PC-3 (cell line): ENCODE data around the gene ARHGAP26. TPM values are rescaled to one million over a fixed set of nuclear protein-coding genes. Genes with fewer than 3 reads are reported as not detected.

Experiments used
- ATAC-seq: fragments of 200-7000 bp; cut with Tn5 transposase; 2 replicates; pipeline ENCODE4 v1.9.1; 2020; ENCODE audit warnings: mild to moderate bottlenecking, moderate library complexity
- BruUV-seq: library from RNA; stranded (reverse); fragments of 400-500 nt; replicated peaks from 2 replicates; lab custom pipeline; 2021; lab: Mats Ljungman, UMichigan
- CTCF ChIA-PET: fragments of 300-600 bp; sonication (Branson Sonifier 250); formaldehyde crosslinking; loops from one replicate; lab custom pipeline; 2022; ENCODE audit warnings: antibody characterized with exemption; lab: Charles Lee
- POLR2A ChIA-PET: fragments of 300-600 bp; sonication (Branson Sonifier 250); formaldehyde crosslinking; loops from one replicate; lab custom pipeline; 2022; ENCODE audit warnings: antibody characterized with exemption; ENCODE audit not compliant: unreplicated experiment; lab: Charles Lee
- DNase-seq: peaks from one replicate; pipeline ENCODE4 v3.0.0-alpha.2; 2015
- H2AFZ ChIP-seq: fragments of 300-600 bp; sonication (generic); 2 replicates; pipeline ENCODE4 v1.6.0; 2016; ENCODE audit warnings: antibody characterized with exemption, low read length
- H3F3A ChIP-seq: fragments of 300-600 bp; sonication (generic); one replicate; pipeline ENCODE4 v1.6.0; 2017; ENCODE audit warnings: antibody characterized with exemption, low read length, control low read depth, mild to moderate bottlenecking; ENCODE audit not compliant: unreplicated experiment
- H3K27ac ChIP-seq: fragments of 300-600 bp; sonication (generic); 2 replicates; pipeline ENCODE4 v1.5.1; 2016; ENCODE audit warnings: mild to moderate bottlenecking, low read length
- H3K27me3 ChIP-seq: fragments of 300-600 bp; sonication (generic); 2 replicates; pipeline ENCODE4 v1.6.1; 2016; ENCODE audit warnings: low read length, mixed read lengths
- H3K36me3 ChIP-seq: fragments of 300-600 bp; sonication (generic); 2 replicates; pipeline ENCODE4 v1.6.1; 2016; ENCODE audit warnings: low read depth, mixed run types, low read length, mixed read lengths
- H3K4me1 ChIP-seq: fragments of 300-600 bp; sonication (generic); 2 replicates; pipeline ENCODE4 v1.5.1; 2016; ENCODE audit warnings: low read length; ENCODE audit not compliant: insufficient read depth
- H3K4me2 ChIP-seq: fragments of 300-600 bp; sonication (generic); 2 replicates; pipeline ENCODE4 v1.6.0; 2016; ENCODE audit warnings: low read length
- H3K4me3 ChIP-seq: fragments of 300-600 bp; sonication (generic); 2 replicates; pipeline ENCODE4 v1.5.1; 2016; ENCODE audit warnings: mild to moderate bottlenecking, low read length, mixed read lengths
- H3K79me2 ChIP-seq: fragments of 300-600 bp; sonication (generic); 2 replicates; pipeline ENCODE4 v1.6.1; 2017; ENCODE audit warnings: low read length, mixed read lengths
- H3K9ac ChIP-seq: fragments of 300-600 bp; sonication (generic); 2 replicates; pipeline ENCODE4 v1.6.0; 2016; ENCODE audit warnings: mild to moderate bottlenecking, low read length
- H3K9me2 ChIP-seq: fragments of 300-600 bp; sonication (generic); replicated peaks from 2 replicates; pipeline ENCODE4 v1.6.1; 2016; ENCODE audit warnings: mixed run types, low read length, mixed read lengths
- H3K9me3 ChIP-seq: fragments of 300-600 bp; sonication (generic); 2 replicates; pipeline ENCODE4 v1.6.1; 2016; ENCODE audit warnings: low read length, mixed read lengths
- H4K20me1 ChIP-seq: fragments of 300-600 bp; sonication (generic); 2 replicates; pipeline ENCODE4 v1.6.1; 2016; ENCODE audit warnings: low read length, mixed read lengths
- EZH2 ChIP-seq: fragments of 300-600 bp; sonication (generic); IDR thresholded peaks from one replicate; pipeline ENCODE4 v1.6.1; 2017; ENCODE audit warnings: antibody characterized with exemption, mild to moderate bottlenecking, low read length; ENCODE audit not compliant: unreplicated experiment
- EZH2phosphoT487 ChIP-seq: fragments of 300-600 bp; sonication (generic); IDR thresholded peaks from 2 replicates; pipeline ENCODE4 v1.6.1; 2018; ENCODE audit warnings: mild to moderate bottlenecking, antibody characterized with exemption, low read length, borderline replicate concordance
- intact Hi-C: fragments of 100-400 bp; cut with micrococcal nuclease; formaldehyde crosslinking; loops from 2 replicates; pipeline ENCODE4 v1.9.0; 2023
- total RNA-seq: library from RNA; depleted of rRNA; stranded (reverse); fragments of >200 nt; gene quantifications from 2 replicates; pipeline ENCODE4 v1.2.3, GENCODE V29; 2014
- TF ChIP-seq, protein P1 (sequence below): fragments of 300-600 bp; sonication (generic); conservative IDR thresholded peaks from 2 replicates; pipeline ENCODE4 v1.5.1; 2017; ENCODE audit warnings: antibody characterized with exemption, low read depth, mild to moderate bottlenecking, low read length

The ARHGAP26 gene
- total RNA-seq, 1 experiment from 2014 or later: 11.7 TPM

DNA sequence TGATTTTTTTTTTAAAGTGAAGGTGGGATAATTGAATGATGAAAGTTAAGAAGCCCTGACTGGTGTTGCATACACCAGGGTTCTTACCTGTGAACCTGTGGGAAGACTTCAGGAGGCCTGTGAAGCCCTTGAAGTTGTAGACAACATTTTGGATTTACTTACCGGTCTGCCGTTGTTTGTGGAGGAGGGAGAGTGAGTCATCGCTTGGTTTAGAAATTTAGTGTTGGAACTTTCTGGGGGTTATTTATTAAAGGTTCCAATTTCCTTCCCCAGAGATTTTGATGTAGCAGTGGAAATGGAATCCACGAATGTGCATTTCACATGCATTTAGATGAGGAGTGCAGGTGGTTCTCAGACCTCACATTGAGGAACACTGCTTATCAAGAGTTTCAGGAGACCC lies 49.6 kb downstream of the ARHGAP26 start:
- Histone ChIP-seq H3K36me3 (no peaks in the 10 kb centered on the region), H3K4me1 (peaks cover 87% of the 10 kb centered on the region), H3K27ac (peak overlapping the region; percentile 97), H3K9ac (peak overlapping the region; percentile 65), H3K9me3 (no peaks in the 10 kb centered on the region), H3K27me3 (no peaks in the 10 kb centered on the region), H3F3A (peaks cover 8% of the 10 kb centered on the region), H2AFZ (no peak overlapping the region), H3K79me2 (peaks cover 53% of the 10 kb centered on the region), H3K4me2 (peak overlapping the region; percentile 79), H3K9me2 (no peaks in the 10 kb centered on the region), H4K20me1 (no peaks in the 10 kb centered on the region), H3K4me3 (peak overlapping the region; percentile 42)
- DNase-seq (peak; percentile 64), ATAC-seq (peak; percentile 12; the same call in 1 of the 2 replicates)
- intact Hi-C loops: loop anchor here (5.0 kb wide), 1 partner anchor 48 kb away; the partner anchor contains the start of gene ARHGAP26
- CTCF ChIA-PET: no interaction called here
- POLR2A ChIA-PET: no interaction called here
- no TSS peak for BruUV-seq
- TF ChIP-seq EZH2: no peak
- TF ChIP-seq, protein P1, sequence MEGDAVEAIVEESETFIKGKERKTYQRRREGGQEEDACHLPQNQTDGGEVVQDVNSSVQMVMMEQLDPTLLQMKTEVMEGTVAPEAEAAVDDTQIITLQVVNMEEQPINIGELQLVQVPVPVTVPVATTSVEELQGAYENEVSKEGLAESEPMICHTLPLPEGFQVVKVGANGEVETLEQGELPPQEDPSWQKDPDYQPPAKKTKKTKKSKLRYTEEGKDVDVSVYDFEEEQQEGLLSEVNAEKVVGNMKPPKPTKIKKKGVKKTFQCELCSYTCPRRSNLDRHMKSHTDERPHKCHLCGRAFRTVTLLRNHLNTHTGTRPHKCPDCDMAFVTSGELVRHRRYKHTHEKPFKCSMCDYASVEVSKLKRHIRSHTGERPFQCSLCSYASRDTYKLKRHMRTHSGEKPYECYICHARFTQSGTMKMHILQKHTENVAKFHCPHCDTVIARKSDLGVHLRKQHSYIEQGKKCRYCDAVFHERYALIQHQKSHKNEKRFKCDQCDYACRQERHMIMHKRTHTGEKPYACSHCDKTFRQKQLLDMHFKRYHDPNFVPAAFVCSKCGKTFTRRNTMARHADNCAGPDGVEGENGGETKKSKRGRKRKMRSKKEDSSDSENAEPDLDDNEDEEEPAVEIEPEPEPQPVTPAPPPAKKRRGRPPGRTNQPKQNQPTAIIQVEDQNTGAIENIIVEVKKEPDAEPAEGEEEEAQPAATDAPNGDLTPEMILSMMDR: no peak
- no peak for TF ChIP-seq EZH2phosphoT487

GRCh38 chr5:142820447-142820846 lies 50.3 kb downstream of the ARHGAP26 start:
- Histone ChIP-seq H3K9me3 (no peaks in the 10 kb centered on the region), H3K79me2 (peaks cover 59% of the 10 kb centered on the region), H4K20me1 (no peaks in the 10 kb centered on the region), H3K4me1 (peaks cover 93% of the 10 kb centered on the region), H2AFZ (no peak overlapping the region), H3K27me3 (no peaks in the 10 kb centered on the region), H3K9ac (peak overlapping the region; percentile 65; the same call in 1 of the 2 replicates), H3F3A (peaks cover 8% of the 10 kb centered on the region), H3K27ac (peak overlapping the region; percentile 97), H3K36me3 (no peaks in the 10 kb centered on the region), H3K9me2 (no peaks in the 10 kb centered on the region), H3K4me3 (no peak overlapping the region), H3K4me2 (peak overlapping the region; percentile 79)
- BruUV-seq: no TSS peak
- CTCF ChIA-PET: no interaction called here
- POLR2A ChIA-PET: no interaction called here
- no peak for DNase-seq
- no peak for TF ChIP-seq EZH2phosphoT487
- TF ChIP-seq, protein P1: no peak
- intact Hi-C loops: loop anchor here (5.0 kb wide), 1 partner anchor 48 kb away; the partner anchor contains the start of gene ARHGAP26
- no peak for ATAC-seq

DNA sequence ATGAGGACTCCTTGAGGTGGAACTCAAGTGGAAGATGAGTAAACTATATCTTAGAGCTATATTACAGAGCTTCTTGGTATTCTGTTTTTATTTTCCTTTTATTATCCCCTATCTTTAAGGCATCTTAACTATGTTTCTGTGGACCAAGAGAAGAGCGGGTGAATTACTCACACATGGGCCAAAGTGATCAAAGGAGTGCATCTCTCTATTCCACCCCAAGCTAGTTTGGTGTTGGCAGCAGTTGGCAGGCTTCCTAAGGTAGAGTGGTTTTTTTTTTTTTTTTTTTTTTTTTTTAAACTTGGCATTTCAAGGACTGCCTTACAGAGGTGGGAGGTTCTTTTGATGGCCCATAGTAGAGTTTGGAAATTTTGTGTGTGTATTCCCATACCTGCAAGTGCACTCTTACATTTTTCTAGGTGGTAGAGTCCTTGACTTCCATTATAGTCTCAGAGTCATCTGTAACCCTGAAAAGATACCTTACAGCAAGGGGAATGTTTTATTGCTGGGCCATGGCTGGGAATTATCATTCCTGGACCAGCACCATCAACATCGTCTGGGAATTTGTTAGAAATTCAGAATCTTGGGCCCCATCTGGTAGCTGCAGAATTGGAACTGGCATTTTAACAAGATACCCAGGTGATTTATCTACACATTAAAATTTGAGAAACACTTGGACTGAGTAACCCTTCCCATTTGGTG lies 51.0 kb downstream of the ARHGAP26 start:
- H4K20me1 ChIP-seq: no peaks in the 10 kb centered on the region
- H3K27ac ChIP-seq: peak overlapping the region; percentile 97
- TF ChIP-seq, protein P1: no peak
- no peak for TF ChIP-seq EZH2phosphoT487
- TF ChIP-seq EZH2: no peak
- H3K9me3 ChIP-seq: no peaks in the 10 kb centered on the region
- no peaks in the 10 kb centered on the region for H3K27me3 ChIP-seq
- no TSS peak for BruUV-seq
- peaks cover 98% of the 10 kb centered on the region for H3K4me1 ChIP-seq
- intact Hi-C loops: loop anchor here (5.0 kb wide), 1 partner anchor 49 kb away; the partner anchor contains the start of gene ARHGAP26
- ATAC-seq (no peak), DNase-seq (peak; percentile 44)
- H3K36me3 ChIP-seq: no peaks in the 10 kb centered on the region
- H3K9ac ChIP-seq: peak overlapping the region; percentile 50
- peaks cover 8% of the 10 kb centered on the region for H3F3A ChIP-seq
- no peaks in the 10 kb centered on the region for H3K9me2 ChIP-seq
- ChIA-PET CTCF (interaction anchor here (1.2 kb wide), 1 partner anchor 73 kb away, joined by 3 read pairs; no protein-coding TSS in a partner anchor), POLR2A (interaction anchor here (0.7 kb wide), 1 partner anchor 25 kb away, joined by 4 read pairs; no protein-coding TSS in a partner anchor)
- peak overlapping the region; percentile 25; the same call in 1 of the 2 replicates for H3K4me3 ChIP-seq
- peaks cover 57% of the 10 kb centered on the region for H3K79me2 ChIP-seq
- H3K4me2 ChIP-seq: peak overlapping the region; percentile 79
- no peak overlapping the region for H2AFZ ChIP-seq
